SU-DHL-6 (cell line): Measurements from ENCODE around the gene SORCS2.

Experiments used
- H2AFZ ChIP-seq: fragments of 200-600 bp; sonication (generic); 2 replicates; pipeline ENCODE4 v1.6.1; 2014; ENCODE audit warnings: low read depth, mild to moderate bottlenecking, moderate library complexity, mixed read lengths, antibody characterized with exemption, low read length; ENCODE audit not compliant: severe bottlenecking
- H3F3A ChIP-seq: fragments of 200-600 bp; shearing (Covaris generic); 2 replicates; pipeline ENCODE4 v1.6.0; 2016; ENCODE audit warnings: antibody characterized with exemption, mild to moderate bottlenecking; ENCODE audit not compliant: insufficient read depth
- H3K27ac ChIP-seq: fragments of 200-600 bp; sonication (generic); 2 replicates; pipeline ENCODE4 v1.5.1; 2016; ENCODE audit warnings: low read depth, mild to moderate bottlenecking, low read length, moderate library complexity, mixed read lengths
- H3K27me3 ChIP-seq: fragments of 200-600 bp; sonication (generic), shearing (Covaris generic); 2 replicates; pipeline ENCODE4 v1.6.0; 2014; ENCODE audit warnings: mild to moderate bottlenecking, low read length
- H3K36me3 ChIP-seq: fragments of 200-600 bp; sonication (generic); 2 replicates; pipeline ENCODE4 v1.6.1; 2014; ENCODE audit warnings: mild to moderate bottlenecking, low read length, mixed read lengths
- H3K4me2 ChIP-seq: fragments of 300-600, 200-600 bp; shearing (Covaris generic), sonication (generic); 2 replicates; pipeline ENCODE4 v1.6.0; 2014; ENCODE audit warnings: low read length, low read depth, mild to moderate bottlenecking; ENCODE audit not compliant: poor library complexity, severe bottlenecking
- H3K4me3 ChIP-seq: fragments of 200-600 bp; sonication (generic); 2 replicates; pipeline ENCODE4 v1.5.1; 2014; ENCODE audit warnings: antibody characterized with exemption, low read length, mild to moderate bottlenecking, mixed read lengths; ENCODE audit not compliant: insufficient read depth, poor library complexity, severe bottlenecking
- H3K79me2 ChIP-seq: fragments of 200-600 bp; sonication (generic); 2 replicates; pipeline ENCODE4 v1.6.1; 2014; ENCODE audit warnings: mild to moderate bottlenecking, low read length, moderate library complexity; ENCODE audit not compliant: insufficient read depth
- H3K9ac ChIP-seq: fragments of 200-600 bp; sonication (generic); 2 replicates; pipeline ENCODE4 v1.7.0; 2014; ENCODE audit warnings: mild to moderate bottlenecking, low read length
- H3K9me2 ChIP-seq: fragments of 200-600 bp; sonication (generic); replicated peaks from 2 replicates; pipeline ENCODE4 v1.6.1; 2014; ENCODE audit warnings: low read length; ENCODE audit not compliant: insufficient read depth
- H3K9me3 ChIP-seq: fragments of 200-600 bp; sonication (generic); 2 replicates; pipeline ENCODE4 v1.6.1; 2014; ENCODE audit warnings: low read length, mixed read lengths; ENCODE audit not compliant: insufficient read depth
- H4K20me1 ChIP-seq: fragments of 200-600 bp; sonication (generic); 2 replicates; pipeline ENCODE4 v1.6.1; 2014; ENCODE audit warnings: low read depth, mild to moderate bottlenecking, antibody characterized with exemption, low read length, moderate library complexity, mixed read lengths
- CTCF ChIP-seq: fragments of 200-600 bp; sonication (generic); IDR thresholded peaks from one replicate; pipeline ENCODE4 v1.5.1; 2017; ENCODE audit warnings: antibody characterized with exemption, mild to moderate bottlenecking, low read length, moderate library complexity; ENCODE audit not compliant: insufficient read depth, poor library complexity, severe bottlenecking
- EZH2phosphoT487 ChIP-seq: fragments of 200-600 bp; sonication (generic), shearing (Covaris generic); conservative IDR thresholded peaks from 2 replicates; pipeline ENCODE4 v1.6.1; 2018; ENCODE audit warnings: mild to moderate bottlenecking, antibody characterized with exemption, low read length, moderate library complexity, mixed read lengths

SORCS2 gene

GRCh38 chr4:7183780-7184460 lies 8.4 kb upstream of the SORCS2 start:
- Histone ChIP-seq H3K27me3 (no peaks in the 10 kb centered on the region), H3K9me3 (no peaks in the 10 kb centered on the region; the same call in 1 of the 2 replicates), H3K9ac (no peak overlapping the region), H3F3A (no peaks in the 10 kb centered on the region), H3K36me3 (no peaks in the 10 kb centered on the region), H2AFZ (no peak overlapping the region), H3K4me2 (no peak overlapping the region), H4K20me1 (no peaks in the 10 kb centered on the region), H3K27ac (no peak overlapping the region), H3K4me3 (no peak overlapping the region), H3K9me2 (no peaks in the 10 kb centered on the region), H3K79me2 (no peaks in the 10 kb centered on the region)
- TF ChIP-seq EZH2phosphoT487 (no peak), CTCF (no peak)

- no peak overlapping the region for H3K4me2 ChIP-seq
- no peaks in the 10 kb centered on the region for H3F3A ChIP-seq
- no peaks in the 10 kb centered on the region for H3K9me2 ChIP-seq
- no peak overlapping the region for H3K27ac ChIP-seq
- H3K79me2 ChIP-seq: no peaks in the 10 kb centered on the region
- H3K36me3 ChIP-seq: no peaks in the 10 kb centered on the region
- H2AFZ ChIP-seq: no peak overlapping the region
- H3K4me3 ChIP-seq: no peak overlapping the region
- H3K9ac ChIP-seq: no peak overlapping the region
- H3K9me3 ChIP-seq: no peaks in the 10 kb centered on the region
- TF ChIP-seq EZH2phosphoT487: no peak
- no peaks in the 10 kb centered on the region for H3K27me3 ChIP-seq
- H4K20me1 ChIP-seq: no peaks in the 10 kb centered on the region
Observed at GRCh38 chr4:7185487-7186030, 6.8 kb upstream of the SORCS2 start.

GRCh38 chr4:7186031-7186430 lies 6.3 kb upstream of the SORCS2 start:
- TF ChIP-seq CTCF: peak; percentile 22
- TF ChIP-seq EZH2phosphoT487: no peak
- H3F3A ChIP-seq: no peaks in the 10 kb centered on the region
- H3K4me2 ChIP-seq: no peak overlapping the region
- no peak overlapping the region for H3K9ac ChIP-seq
- no peaks in the 10 kb centered on the region for H3K79me2 ChIP-seq
- H3K9me3 ChIP-seq: no peaks in the 10 kb centered on the region
- no peak overlapping the region for H2AFZ ChIP-seq
- H3K4me3 ChIP-seq: no peak overlapping the region
- no peaks in the 10 kb centered on the region for H3K9me2 ChIP-seq
- no peaks in the 10 kb centered on the region for H3K36me3 ChIP-seq
- no peaks in the 10 kb centered on the region for H3K27me3 ChIP-seq
- H4K20me1 ChIP-seq: no peaks in the 10 kb centered on the region
- no peak overlapping the region for H3K27ac ChIP-seq

GRCh38 chr4:7186516-7187167 lies 5.7 kb upstream of the SORCS2 start:
- Histone ChIP-seq H3K36me3 (no peaks in the 10 kb centered on the region), H2AFZ (no peak overlapping the region), H3K9me3 (no peaks in the 10 kb centered on the region), H3K9me2 (no peaks in the 10 kb centered on the region), H3F3A (no peaks in the 10 kb centered on the region), H4K20me1 (no peaks in the 10 kb centered on the region), H3K27ac (no peak overlapping the region), H3K79me2 (no peaks in the 10 kb centered on the region), H3K4me3 (no peak overlapping the region), H3K4me2 (no peak overlapping the region), H3K27me3 (no peaks in the 10 kb centered on the region), H3K9ac (no peak overlapping the region)
- TF ChIP-seq EZH2phosphoT487: no peak
- TF ChIP-seq CTCF: no peak
